ENCODE measurements around the gene SUN2.

- no peak for TF ChIP-seq EZH2 (IDR thresholded peaks at IDR 0.05; ENCODE audit: low read length, unreplicated experiment)
- TF ChIP-seq, protein P1, sequence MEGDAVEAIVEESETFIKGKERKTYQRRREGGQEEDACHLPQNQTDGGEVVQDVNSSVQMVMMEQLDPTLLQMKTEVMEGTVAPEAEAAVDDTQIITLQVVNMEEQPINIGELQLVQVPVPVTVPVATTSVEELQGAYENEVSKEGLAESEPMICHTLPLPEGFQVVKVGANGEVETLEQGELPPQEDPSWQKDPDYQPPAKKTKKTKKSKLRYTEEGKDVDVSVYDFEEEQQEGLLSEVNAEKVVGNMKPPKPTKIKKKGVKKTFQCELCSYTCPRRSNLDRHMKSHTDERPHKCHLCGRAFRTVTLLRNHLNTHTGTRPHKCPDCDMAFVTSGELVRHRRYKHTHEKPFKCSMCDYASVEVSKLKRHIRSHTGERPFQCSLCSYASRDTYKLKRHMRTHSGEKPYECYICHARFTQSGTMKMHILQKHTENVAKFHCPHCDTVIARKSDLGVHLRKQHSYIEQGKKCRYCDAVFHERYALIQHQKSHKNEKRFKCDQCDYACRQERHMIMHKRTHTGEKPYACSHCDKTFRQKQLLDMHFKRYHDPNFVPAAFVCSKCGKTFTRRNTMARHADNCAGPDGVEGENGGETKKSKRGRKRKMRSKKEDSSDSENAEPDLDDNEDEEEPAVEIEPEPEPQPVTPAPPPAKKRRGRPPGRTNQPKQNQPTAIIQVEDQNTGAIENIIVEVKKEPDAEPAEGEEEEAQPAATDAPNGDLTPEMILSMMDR (conservative IDR thresholded peaks at IDR 0.05; ENCODE audit: low read depth, low read length), result no peak
- no peak for TF ChIP-seq EZH2phosphoT487 (IDR thresholded peaks at IDR 0.05; ENCODE audit: borderline replicate concordance, low read length)
Measured at GRCh38 chr22:38716271-38716670, 39.5 kb downstream of the SUN2 start.

Measured in PC-3 (cell line).